HepG2 (cell line): ENCODE data around the gene SLC1A4. TPM values are rescaled to one million over a fixed set of nuclear protein-coding genes. Genes with fewer than 3 reads are reported as not detected.

ENCODE experiments used
- ATAC-seq: fragments of 200-7000 bp; cut with Tn5 transposase; 3 replicates; pipeline ENCODE4 v1.9.1; 2020; ENCODE audit warnings: mild to moderate bottlenecking, moderate library complexity
- BruUV-seq: library from RNA; stranded (reverse); fragments of 400-500 nt; replicated peaks from 2 replicates; lab custom pipeline; 2021; lab: Mats Ljungman, UMichigan
- CTCF ChIA-PET: fragments of 300-600 bp; formaldehyde crosslinking; extraction: SDS; loops from one replicate; lab custom pipeline; 2021; ENCODE audit warnings: low total read pairs, inconsistent platforms, low intra/inter-chr PET ratio; lab: Yijun Ruan, JAX
- POLR2A ChIA-PET: fragments of 350-600 bp; sonication (Branson Sonifier 250); formaldehyde crosslinking; loops from one replicate; lab custom pipeline; 2020; ENCODE audit warnings: antibody characterized with exemption, inconsistent platforms; lab: Yijun Ruan, JAX
- DNase-seq: peaks from one replicate; pipeline ENCODE4 v3.0.0-alpha.2; 2015; ENCODE audit warnings: low spot score
- FAIRE-seq: peaks from 3 replicates; lab custom pipeline; 2011; peaks lifted over from hg19 to GRCh38; lab: Jason Lieb, UNC
- H2AFZ ChIP-seq: one replicate; pipeline ENCODE4 v1.6.1; 2011; ENCODE audit warnings: low read length, inconsistent platforms
- H3K27ac ChIP-seq: fragments of 300-600 bp; 3 replicates; pipeline ENCODE4 v1.8.0; 2011; ENCODE audit warnings: mixed run types, mild to moderate bottlenecking, mixed read lengths, low read length, inconsistent platforms; ENCODE audit not compliant: insufficient read depth; ENCODE audit errors: extremely low read length
- H3K27me3 ChIP-seq, 2 experiments: fragments of 200-600 bp in 1 of 2; 2 replicates in 1 of 2; 3 replicates in 1 of 2; pipeline versions ENCODE4 v1.6.0 to v1.8.0; 2011; ENCODE audit warnings: low read length in 2 of 2, mild to moderate bottlenecking in 2 of 2, moderate library complexity in 2 of 2, inconsistent platforms in 1 of 2; ENCODE audit not compliant: insufficient read depth in 2 of 2, control insufficient read depth in 1 of 2
- H3K36me3 ChIP-seq, 2 experiments: fragments of 200-600 bp in 1 of 2; replicated peaks in 1 of 2; 2 replicates in 1 of 2; 3 replicates in 1 of 2; pipeline versions ENCODE4 v1.5.1 to v1.8.0; 2011; ENCODE audit warnings: low read length in 2 of 2, inconsistent platforms in 1 of 2; ENCODE audit not compliant: insufficient read depth in 2 of 2, control insufficient read depth in 1 of 2
- H3K4me1 ChIP-seq: 2 replicates; pipeline ENCODE4 v1.5.1; 2012; ENCODE audit warnings: low read length, inconsistent platforms; ENCODE audit not compliant: insufficient read depth
- H3K4me2 ChIP-seq: 2 replicates; pipeline ENCODE4 v1.6.0; 2011; ENCODE audit warnings: low read depth, low read length, inconsistent platforms
- H3K4me3 ChIP-seq, 3 experiments: fragments of 200-600 bp in 1 of 3; sonication (generic), shearing (Covaris generic) in 1 of 3; replicated peaks in 1 of 3; 2 replicates each; pipeline ENCODE4 v1.5.1; 2011 to 2016; ENCODE audit warnings: low read length in 3 of 3, inconsistent platforms in 2 of 3, low read depth in 2 of 3, mild to moderate bottlenecking in 2 of 3, control low read depth in 1 of 3, mixed read lengths in 1 of 3; ENCODE audit not compliant: insufficient read depth in 1 of 3
- H3K79me2 ChIP-seq: one replicate; pipeline ENCODE4 v1.6.1; 2011; ENCODE audit warnings: low read length, inconsistent platforms; ENCODE audit not compliant: insufficient read depth
- H3K9ac ChIP-seq: 2 replicates; pipeline ENCODE4 v1.6.0; 2011; ENCODE audit warnings: mild to moderate bottlenecking, low read depth, low read length, inconsistent platforms; ENCODE audit not compliant: insufficient read depth
- H3K9me3 ChIP-seq: 2 replicates; pipeline ENCODE4 v1.5.1; 2012; ENCODE audit warnings: mild to moderate bottlenecking, low read length
- H4K20me1 ChIP-seq: 2 replicates; pipeline ENCODE4 v1.6.0; 2011; ENCODE audit warnings: inconsistent platforms, mild to moderate bottlenecking, low read length, moderate library complexity; ENCODE audit not compliant: insufficient read depth
- ARNTL ChIP-seq: sonication (generic); formaldehyde crosslinking; IDR thresholded peaks from 2 replicates; pipeline ENCODE4 v1.4.0; 2020; ENCODE audit warnings: mild to moderate bottlenecking, missing genetic modification reagents
- TGIF2 ChIP-seq: IDR thresholded peaks from 2 replicates; pipeline ENCODE4 v1.6.1; 2016; ENCODE audit warnings: control low read depth, missing compliant biosample characterization
- ZNF282 ChIP-seq: fragments of 450-650 bp; IDR thresholded peaks from 2 replicates; pipeline ENCODE4 v1.6.1; 2018; ENCODE audit not compliant: partially characterized antibody
- ZNF3 ChIP-seq: IDR thresholded peaks from 2 replicates; pipeline ENCODE4 v1.7.0; 2017; ENCODE audit warnings: inconsistent platforms
- ZNF543 ChIP-seq: sonication (generic); formaldehyde crosslinking; IDR thresholded peaks from 2 replicates; pipeline ENCODE4 v1.4.0; 2020; ENCODE audit warnings: mild to moderate bottlenecking, missing genetic modification reagents
- ZSCAN20 ChIP-seq: sonication (generic); formaldehyde crosslinking; IDR thresholded peaks from 2 replicates; pipeline ENCODE4 v1.4.0; 2020; ENCODE audit warnings: missing genetic modification reagents, mild to moderate bottlenecking, borderline replicate concordance
- WGBS: methylation state at CpG from one replicate; pipeline ENCODE4 v1.1.6; 2017; ENCODE audit warnings: low lambda C conversion rate; 5-methylcytosine and 5-hydroxymethylcytosine counted together
- in situ Hi-C: cut with HindIII; loops from 2 replicates; pipeline ENCODE4 v1.10.0; 2017; ENCODE audit warnings: low pct_unique_long_range_greater_than_20kb; ENCODE audit not compliant: extremely low pct_ligation_motif_present
- intact Hi-C: fragments of 100-400 bp; cut with micrococcal nuclease; formaldehyde crosslinking; loops from one replicate; pipeline ENCODE4 v1.10.0; 2022; ENCODE audit not compliant: unreplicated experiment
- polyA plus RNA-seq, 8 experiments: library from polyadenylated mRNA; depleted of rRNA in 3 of 8; stranded (reverse) in 7 of 8; unstranded in 1 of 8; fragments of >200 nt; fragmentation: Illumina TruSeq in 4 of 8; extraction: Trizol in 4 of 8; gene quantifications; 2 replicates each; pipeline versions ENCODE4 v1.2.1 to v1.2.3, GENCODE V29; 2011 to 2016; ENCODE audit warnings: low read depth in 4 of 8, missing spikeins in 1 of 8, mixed read lengths in 1 of 8; ENCODE audit not compliant: insufficient read depth in 1 of 8
- total RNA-seq, 5 experiments: library from RNA; depleted of rRNA; stranded (reverse); fragments of >200 nt; fragmentation: Illumina TruSeq; extraction: Trizol; gene quantifications; 2 replicates each; pipeline ENCODE4 v1.2.3, GENCODE V29; 2016; ENCODE audit warnings: low read depth in 1 of 5
- TF ChIP-seq, protein P1 (sequence below): sonication (generic); formaldehyde crosslinking; IDR thresholded peaks from 2 replicates; pipeline ENCODE4 v1.4.0; 2020; ENCODE audit warnings: low read depth, missing genetic modification reagents
- TF ChIP-seq, protein P2 (sequence below): sonication (generic); formaldehyde crosslinking; IDR thresholded peaks from 2 replicates; pipeline ENCODE4 v1.4.0; 2020; ENCODE audit warnings: missing genetic modification reagents, borderline replicate concordance
- TF ChIP-seq, protein P3 (sequence below): sonication (generic); formaldehyde crosslinking; IDR thresholded peaks from 2 replicates; pipeline ENCODE4 v1.9.0; 2021; ENCODE audit warnings: missing genetic modification reagents, mild to moderate bottlenecking, borderline replicate concordance

The SLC1A4 gene
- total and polyA plus RNA-seq, 2 of the 13 experiments (the other 11 are each of a cell fraction or from before 2014, with no cell fraction given): 21.0 to 39.6 TPM

DNA sequence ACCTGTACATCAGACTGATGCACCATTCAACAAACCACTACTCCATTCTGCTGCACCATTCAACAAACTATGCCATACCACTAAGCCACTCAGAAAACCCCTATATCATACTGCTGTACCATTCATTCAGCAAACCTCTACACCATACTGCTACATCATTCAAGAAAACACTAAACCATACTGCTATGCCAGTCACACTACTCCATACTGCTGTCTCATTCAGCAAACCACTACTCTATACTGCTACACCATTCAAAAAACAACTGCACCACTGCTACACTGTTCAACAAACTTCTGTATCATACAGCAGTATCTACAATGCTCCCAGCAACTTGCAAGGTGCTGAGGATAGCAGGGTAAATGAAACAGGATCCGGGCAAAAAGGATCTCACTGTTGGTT lies 12.9 kb upstream of the SLC1A4 start:
- WGBS: 86% methylated on average over 1 of the region's 1 CpG
- no peak for ATAC-seq
- Histone ChIP-seq H3K27ac (no peak overlapping the region), H3K9me3 (no peaks in the 10 kb centered on the region), H3K4me2 (no peak overlapping the region), H3K4me1 (peaks cover 53% of the 10 kb centered on the region), H3K4me3 (no peak overlapping the region), H2AFZ (no peak overlapping the region), H4K20me1 (no peaks in the 10 kb centered on the region)
- no peak for FAIRE-seq
- no peak for DNase-seq
- in situ Hi-C loops: no loop called here
- POLR2A ChIA-PET: no interaction called here
- TF ChIP-seq ZSCAN20 (CRISPR knock-in tag): no peak
- TF ChIP-seq ZNF3 (CRISPR knock-in tag): no peak
- TF ChIP-seq, all 625 proteins: peak for 0
- Histone ChIP-seq H3K79me2 (no peaks in the 10 kb centered on the region), H3K27me3 (no peaks in the 10 kb centered on the region), H3K9ac (no peak overlapping the region), H3K36me3 (no peaks in the 10 kb centered on the region)
- CTCF ChIA-PET: no interaction called here
- intact Hi-C loops: no loop called here
- no TSS peak for BruUV-seq

DNA sequence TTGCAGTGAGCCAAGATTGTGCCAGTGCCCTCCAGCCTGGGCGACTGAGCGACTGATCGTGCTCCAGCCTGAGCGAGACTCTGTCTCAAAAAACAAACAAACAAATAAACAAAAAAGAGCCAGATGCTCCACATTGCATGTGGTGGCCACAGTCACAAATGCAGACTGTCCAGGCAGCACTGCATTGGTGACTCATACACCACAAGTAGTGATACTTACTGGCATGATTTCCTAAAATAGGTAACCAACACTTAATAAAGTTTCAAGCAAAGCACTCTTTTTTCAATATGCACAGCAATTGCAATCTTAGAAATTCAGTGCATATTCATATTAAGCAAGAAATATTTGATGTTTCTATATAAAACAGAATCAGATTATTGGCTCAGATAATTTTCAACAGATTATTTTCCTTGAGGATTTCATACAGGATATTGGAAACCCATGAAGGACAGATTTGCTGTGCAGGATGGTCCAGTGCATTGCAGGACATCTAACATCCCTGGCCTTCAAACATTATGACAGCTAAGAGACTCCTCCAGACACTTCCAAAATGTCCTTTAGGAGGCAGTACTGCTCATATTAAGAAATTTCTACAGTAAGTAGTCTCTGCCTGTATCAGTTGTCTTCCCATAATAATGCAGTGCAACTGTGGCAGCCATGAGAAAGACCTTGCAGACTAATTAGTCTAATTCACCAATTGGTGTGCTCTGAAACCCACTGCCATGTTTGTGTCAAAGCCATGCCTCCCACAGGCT lies 10.5 kb upstream of the SLC1A4 start:
- Histone ChIP-seq H3K4me3 (no peak overlapping the region), H3K36me3 (no peaks in the 10 kb centered on the region), H3K4me2 (no peak overlapping the region), H3K79me2 (no peaks in the 10 kb centered on the region), H3K4me1 (peaks cover 66% of the 10 kb centered on the region), H3K9ac (no peak overlapping the region), H3K9me3 (no peaks in the 10 kb centered on the region), H3K27ac (no peak overlapping the region), H3K27me3 (no peaks in the 10 kb centered on the region), H4K20me1 (no peaks in the 10 kb centered on the region), H2AFZ (no peak overlapping the region)
- DNase-seq (no peak), ATAC-seq (peak; percentile 49), FAIRE-seq (no peak)
- BruUV-seq: no TSS peak
- POLR2A ChIA-PET: interaction anchor here (1.2 to 2.0 kb wide), 2 partner anchors 9 to 56 kb away, joined by 4 to 13 read pairs; no protein-coding TSS in a partner anchor
- CTCF ChIA-PET: no interaction called here
- in situ Hi-C loops: no loop called here
- 95% methylated on average over 4 of the region's 4 CpGs for WGBS
- intact Hi-C loops: no loop called here
- TF ChIP-seq ZNF282: no peak
- TF ChIP-seq, protein P1, sequence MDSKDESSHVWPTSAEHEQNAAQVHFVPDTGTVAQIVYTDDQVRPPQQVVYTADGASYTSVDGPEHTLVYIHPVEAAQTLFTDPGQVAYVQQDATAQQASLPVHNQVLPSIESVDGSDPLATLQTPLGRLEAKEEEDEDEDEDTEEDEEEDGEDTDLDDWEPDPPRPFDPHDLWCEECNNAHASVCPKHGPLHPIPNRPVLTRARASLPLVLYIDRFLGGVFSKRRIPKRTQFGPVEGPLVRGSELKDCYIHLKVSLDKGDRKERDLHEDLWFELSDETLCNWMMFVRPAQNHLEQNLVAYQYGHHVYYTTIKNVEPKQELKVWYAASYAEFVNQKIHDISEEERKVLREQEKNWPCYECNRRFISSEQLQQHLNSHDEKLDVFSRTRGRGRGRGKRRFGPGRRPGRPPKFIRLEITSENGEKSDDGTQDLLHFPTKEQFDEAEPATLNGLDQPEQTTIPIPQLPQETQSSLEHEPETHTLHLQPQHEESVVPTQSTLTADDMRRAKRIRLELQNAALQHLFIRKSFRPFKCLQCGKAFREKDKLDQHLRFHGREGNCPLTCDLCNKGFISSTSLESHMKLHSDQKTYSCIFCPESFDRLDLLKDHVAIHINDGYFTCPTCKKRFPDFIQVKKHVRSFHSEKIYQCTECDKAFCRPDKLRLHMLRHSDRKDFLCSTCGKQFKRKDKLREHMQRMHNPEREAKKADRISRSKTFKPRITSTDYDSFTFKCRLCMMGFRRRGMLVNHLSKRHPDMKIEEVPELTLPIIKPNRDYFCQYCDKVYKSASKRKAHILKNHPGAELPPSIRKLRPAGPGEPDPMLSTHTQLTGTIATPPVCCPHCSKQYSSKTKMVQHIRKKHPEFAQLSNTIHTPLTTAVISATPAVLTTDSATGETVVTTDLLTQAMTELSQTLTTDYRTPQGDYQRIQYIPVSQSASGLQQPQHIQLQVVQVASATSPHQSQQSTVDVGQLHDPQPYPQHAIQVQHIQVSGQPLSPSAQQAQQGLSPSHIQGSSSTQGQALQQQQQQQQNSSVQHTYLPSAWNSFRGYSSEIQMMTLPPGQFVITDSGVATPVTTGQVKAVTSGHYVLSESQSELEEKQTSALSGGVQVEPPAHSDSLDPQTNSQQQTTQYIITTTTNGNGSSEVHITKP (CRISPR knock-in tag): no peak
- no peak for TF ChIP-seq ZNF543 (CRISPR knock-in tag)
- TF ChIP-seq TGIF2: no peak
- TF ChIP-seq, protein P2, sequence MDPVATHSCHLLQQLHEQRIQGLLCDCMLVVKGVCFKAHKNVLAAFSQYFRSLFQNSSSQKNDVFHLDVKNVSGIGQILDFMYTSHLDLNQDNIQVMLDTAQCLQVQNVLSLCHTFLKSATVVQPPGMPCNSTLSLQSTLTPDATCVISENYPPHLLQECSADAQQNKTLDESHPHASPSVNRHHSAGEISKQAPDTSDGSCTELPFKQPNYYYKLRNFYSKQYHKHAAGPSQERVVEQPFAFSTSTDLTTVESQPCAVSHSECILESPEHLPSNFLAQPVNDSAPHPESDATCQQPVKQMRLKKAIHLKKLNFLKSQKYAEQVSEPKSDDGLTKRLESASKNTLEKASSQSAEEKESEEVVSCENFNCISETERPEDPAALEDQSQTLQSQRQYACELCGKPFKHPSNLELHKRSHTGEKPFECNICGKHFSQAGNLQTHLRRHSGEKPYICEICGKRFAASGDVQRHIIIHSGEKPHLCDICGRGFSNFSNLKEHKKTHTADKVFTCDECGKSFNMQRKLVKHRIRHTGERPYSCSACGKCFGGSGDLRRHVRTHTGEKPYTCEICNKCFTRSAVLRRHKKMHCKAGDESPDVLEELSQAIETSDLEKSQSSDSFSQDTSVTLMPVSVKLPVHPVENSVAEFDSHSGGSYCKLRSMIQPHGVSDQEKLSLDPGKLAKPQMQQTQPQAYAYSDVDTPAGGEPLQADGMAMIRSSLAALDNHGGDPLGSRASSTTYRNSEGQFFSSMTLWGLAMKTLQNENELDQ (CRISPR knock-in tag): no peak
- no peak for TF ChIP-seq ARNTL
- TF ChIP-seq, protein P3, sequence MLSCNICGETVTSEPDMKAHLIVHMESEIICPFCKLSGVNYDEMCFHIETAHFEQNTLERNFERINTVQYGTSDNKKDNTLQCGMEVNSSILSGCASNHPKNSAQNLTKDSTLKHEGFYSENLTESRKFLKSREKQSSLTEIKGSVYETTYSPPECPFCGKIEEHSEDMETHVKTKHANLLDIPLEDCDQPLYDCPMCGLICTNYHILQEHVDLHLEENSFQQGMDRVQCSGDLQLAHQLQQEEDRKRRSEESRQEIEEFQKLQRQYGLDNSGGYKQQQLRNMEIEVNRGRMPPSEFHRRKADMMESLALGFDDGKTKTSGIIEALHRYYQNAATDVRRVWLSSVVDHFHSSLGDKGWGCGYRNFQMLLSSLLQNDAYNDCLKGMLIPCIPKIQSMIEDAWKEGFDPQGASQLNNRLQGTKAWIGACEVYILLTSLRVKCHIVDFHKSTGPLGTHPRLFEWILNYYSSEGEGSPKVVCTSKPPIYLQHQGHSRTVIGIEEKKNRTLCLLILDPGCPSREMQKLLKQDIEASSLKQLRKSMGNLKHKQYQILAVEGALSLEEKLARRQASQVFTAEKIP (CRISPR knock-in tag): no peak
